HL-60 (cell line): ENCODE measurements around the gene ARSG.

Source experiments
- CTCF ChIP-seq: IDR thresholded peaks from one replicate; pipeline ENCODE4 v1.5.1; 2011; ENCODE audit warnings: low read length, control low read depth, inconsistent platforms; ENCODE audit not compliant: insufficient read depth
- GABPA ChIP-seq: IDR thresholded peaks from 2 replicates; pipeline ENCODE4 v1.6.1; 2012; ENCODE audit warnings: low read depth
- POLR2AphosphoS5 ChIP-seq: IDR thresholded peaks from 2 replicates; pipeline ENCODE4 v1.6.1; 2012; ENCODE audit warnings: low read depth
- REST ChIP-seq: IDR thresholded peaks from 2 replicates; pipeline ENCODE4 v1.6.1; 2012; ENCODE audit warnings: low read depth; ENCODE audit not compliant: insufficient replicate concordance
- SPI1 ChIP-seq: IDR thresholded peaks from 2 replicates; pipeline ENCODE4 v1.6.1; 2012; ENCODE audit warnings: low read depth, mild to moderate bottlenecking, borderline replicate concordance

GRCh38 chr17:68387435-68388218, 96.3 kb downstream of the ARSG start:
- TF ChIP-seq CTCF (no peak), POLR2AphosphoS5 (no peak), REST (no peak), SPI1 (no peak), GABPA (no peak)
